HepG2 (cell line): ENCODE results near the gene CST1. TPM values are rescaled to one million over a fixed set of nuclear protein-coding genes. Genes with fewer than 3 reads are reported as not detected.

Experiments used
- ATAC-seq: fragments of 200-7000 bp; cut with Tn5 transposase; 3 replicates; pipeline ENCODE4 v1.9.1; 2020; ENCODE audit warnings: mild to moderate bottlenecking, moderate library complexity
- BruUV-seq: library from RNA; stranded (reverse); fragments of 400-500 nt; replicated peaks from 2 replicates; lab custom pipeline; 2021; lab: Mats Ljungman, UMichigan
- CTCF ChIA-PET: fragments of 300-600 bp; formaldehyde crosslinking; extraction: SDS; loops from one replicate; lab custom pipeline; 2021; ENCODE audit warnings: low total read pairs, inconsistent platforms, low intra/inter-chr PET ratio; lab: Yijun Ruan, JAX
- POLR2A ChIA-PET: fragments of 350-600 bp; sonication (Branson Sonifier 250); formaldehyde crosslinking; loops from one replicate; lab custom pipeline; 2020; ENCODE audit warnings: antibody characterized with exemption, inconsistent platforms; lab: Yijun Ruan, JAX
- DNase-seq: peaks from one replicate; pipeline ENCODE4 v3.0.0-alpha.2; 2015; ENCODE audit warnings: low spot score
- FAIRE-seq: peaks from 3 replicates; lab custom pipeline; 2011; peaks lifted over from hg19 to GRCh38; lab: Jason Lieb, UNC
- H2AFZ ChIP-seq: one replicate; pipeline ENCODE4 v1.6.1; 2011; ENCODE audit warnings: low read length, inconsistent platforms
- H3K27ac ChIP-seq: fragments of 300-600 bp; 3 replicates; pipeline ENCODE4 v1.8.0; 2011; ENCODE audit warnings: mixed run types, mild to moderate bottlenecking, mixed read lengths, low read length, inconsistent platforms; ENCODE audit not compliant: insufficient read depth; ENCODE audit errors: extremely low read length
- H3K27me3 ChIP-seq, 2 experiments: fragments of 200-600 bp in 1 of 2; 2 replicates in 1 of 2; 3 replicates in 1 of 2; pipeline versions ENCODE4 v1.6.0 to v1.8.0; 2011; ENCODE audit warnings: low read length in 2 of 2, mild to moderate bottlenecking in 2 of 2, moderate library complexity in 2 of 2, inconsistent platforms in 1 of 2; ENCODE audit not compliant: insufficient read depth in 2 of 2, control insufficient read depth in 1 of 2
- H3K36me3 ChIP-seq, 2 experiments: fragments of 200-600 bp in 1 of 2; replicated peaks in 1 of 2; 2 replicates in 1 of 2; 3 replicates in 1 of 2; pipeline versions ENCODE4 v1.5.1 to v1.8.0; 2011; ENCODE audit warnings: low read length in 2 of 2, inconsistent platforms in 1 of 2; ENCODE audit not compliant: insufficient read depth in 2 of 2, control insufficient read depth in 1 of 2
- H3K4me1 ChIP-seq: 2 replicates; pipeline ENCODE4 v1.5.1; 2012; ENCODE audit warnings: low read length, inconsistent platforms; ENCODE audit not compliant: insufficient read depth
- H3K4me2 ChIP-seq: 2 replicates; pipeline ENCODE4 v1.6.0; 2011; ENCODE audit warnings: low read depth, low read length, inconsistent platforms
- H3K4me3 ChIP-seq, 3 experiments: fragments of 200-600 bp in 1 of 3; sonication (generic), shearing (Covaris generic) in 1 of 3; replicated peaks in 1 of 3; 2 replicates each; pipeline ENCODE4 v1.5.1; 2011 to 2016; ENCODE audit warnings: low read length in 3 of 3, inconsistent platforms in 2 of 3, low read depth in 2 of 3, mild to moderate bottlenecking in 2 of 3, control low read depth in 1 of 3, mixed read lengths in 1 of 3; ENCODE audit not compliant: insufficient read depth in 1 of 3
- H3K79me2 ChIP-seq: one replicate; pipeline ENCODE4 v1.6.1; 2011; ENCODE audit warnings: low read length, inconsistent platforms; ENCODE audit not compliant: insufficient read depth
- H3K9ac ChIP-seq: 2 replicates; pipeline ENCODE4 v1.6.0; 2011; ENCODE audit warnings: mild to moderate bottlenecking, low read depth, low read length, inconsistent platforms; ENCODE audit not compliant: insufficient read depth
- H3K9me3 ChIP-seq: 2 replicates; pipeline ENCODE4 v1.5.1; 2012; ENCODE audit warnings: mild to moderate bottlenecking, low read length
- H4K20me1 ChIP-seq: 2 replicates; pipeline ENCODE4 v1.6.0; 2011; ENCODE audit warnings: inconsistent platforms, mild to moderate bottlenecking, low read length, moderate library complexity; ENCODE audit not compliant: insufficient read depth
- CCDC6 ChIP-seq: sonication (generic); formaldehyde crosslinking; IDR thresholded peaks from 2 replicates; pipeline ENCODE4 v1.8.1; 2022; ENCODE audit warnings: mild to moderate bottlenecking, missing genetic modification reagents, moderate library complexity
- CHD2 ChIP-seq: IDR thresholded peaks from 2 replicates; pipeline ENCODE4 v1.6.1; 2011; ENCODE audit warnings: low read depth, low read length, improper control_type of control experiment
- KLF6 ChIP-seq: IDR thresholded peaks from 2 replicates; pipeline ENCODE4 v1.8.0; 2016; ENCODE audit warnings: missing biosample characterization, missing genetic modification reagents
- MTF2 ChIP-seq: sonication (generic); formaldehyde crosslinking; IDR thresholded peaks from 2 replicates; pipeline ENCODE4 v1.5.0; 2020; ENCODE audit warnings: missing genetic modification reagents, borderline replicate concordance
- NRL ChIP-seq: sonication (generic); formaldehyde crosslinking; IDR thresholded peaks from 2 replicates; pipeline ENCODE4 v1.5.0; 2020; ENCODE audit warnings: missing genetic modification reagents, mild to moderate bottlenecking, moderate library complexity, borderline replicate concordance
- XRCC5 ChIP-seq: fragments of 200-400 bp; formaldehyde crosslinking; optimal IDR thresholded peaks from 2 replicates; pipeline ENCODE3; 2017; ENCODE audit warnings: mild to moderate bottlenecking, low read length
- ZNF282 ChIP-seq: fragments of 450-650 bp; IDR thresholded peaks from 2 replicates; pipeline ENCODE4 v1.6.1; 2018; ENCODE audit not compliant: partially characterized antibody
- ZNF414 ChIP-seq: sonication (generic); formaldehyde crosslinking; IDR thresholded peaks from 2 replicates; pipeline ENCODE4 v1.5.0; 2020; ENCODE audit warnings: missing genetic modification reagents
- ZNF468 ChIP-seq: sonication (generic); formaldehyde crosslinking; IDR thresholded peaks from 2 replicates; pipeline ENCODE4 v1.8.0; 2022; ENCODE audit warnings: mild to moderate bottlenecking, moderate library complexity, missing genetic modification reagents
- ZNF589 ChIP-seq: sonication (generic); formaldehyde crosslinking; conservative IDR thresholded peaks from 2 replicates; pipeline ENCODE4 v1.8.0; 2022; ENCODE audit warnings: mild to moderate bottlenecking, moderate library complexity, missing genetic modification reagents
- ZNF710 ChIP-seq: sonication (generic); formaldehyde crosslinking; IDR thresholded peaks from 2 replicates; pipeline ENCODE4 v1.5.0; 2020; ENCODE audit warnings: mild to moderate bottlenecking, missing genetic modification reagents, borderline replicate concordance
- WGBS: methylation state at CpG from one replicate; pipeline ENCODE4 v1.1.6; 2017; ENCODE audit warnings: low lambda C conversion rate; 5-methylcytosine and 5-hydroxymethylcytosine counted together
- in situ Hi-C: cut with HindIII; loops from 2 replicates; pipeline ENCODE4 v1.10.0; 2017; ENCODE audit warnings: low pct_unique_long_range_greater_than_20kb; ENCODE audit not compliant: extremely low pct_ligation_motif_present
- intact Hi-C: fragments of 100-400 bp; cut with micrococcal nuclease; formaldehyde crosslinking; loops from one replicate; pipeline ENCODE4 v1.10.0; 2022; ENCODE audit not compliant: unreplicated experiment
- polyA plus RNA-seq, 8 experiments: library from polyadenylated mRNA; depleted of rRNA in 3 of 8; stranded (reverse) in 7 of 8; unstranded in 1 of 8; fragments of >200 nt; fragmentation: Illumina TruSeq in 4 of 8; extraction: Trizol in 4 of 8; gene quantifications; 2 replicates each; pipeline versions ENCODE4 v1.2.1 to v1.2.3, GENCODE V29; 2011 to 2016; ENCODE audit warnings: low read depth in 4 of 8, missing spikeins in 1 of 8, mixed read lengths in 1 of 8; ENCODE audit not compliant: insufficient read depth in 1 of 8
- total RNA-seq, 5 experiments: library from RNA; depleted of rRNA; stranded (reverse); fragments of >200 nt; fragmentation: Illumina TruSeq; extraction: Trizol; gene quantifications; 2 replicates each; pipeline ENCODE4 v1.2.3, GENCODE V29; 2016; ENCODE audit warnings: low read depth in 1 of 5
- TF ChIP-seq, protein P1 (sequence below): sonication (generic); formaldehyde crosslinking; IDR thresholded peaks from 2 replicates; pipeline ENCODE4 v1.5.0; 2020; ENCODE audit warnings: mild to moderate bottlenecking, missing genetic modification reagents, moderate library complexity
- TF ChIP-seq, protein P2 (sequence below): sonication (generic); formaldehyde crosslinking; IDR thresholded peaks from one replicate; pipeline ENCODE4 v1.5.1; 2020; ENCODE audit warnings: mild to moderate bottlenecking, missing genetic modification reagents; ENCODE audit errors: not compliant biosample characterization

The CST1 gene
- total and polyA plus RNA-seq, 2 of the 13 experiments (the other 11 are each of a cell fraction or from before 2014, with no cell fraction given): 0.09 TPM; not detected in 1

GRCh38 chr20:23753194-23753548 is 2.4 kb upstream of the CST1 start:
- CTCF ChIA-PET: no interaction called here
- H3K36me3 ChIP-seq: no peaks in the 10 kb centered on the region
- no peak overlapping the region for H3K27ac ChIP-seq
- H3K4me1 ChIP-seq: peaks cover 9% of the 10 kb centered on the region; the same call in 1 of the 2 replicates
- POLR2A ChIA-PET: no interaction called here
- H3K27me3 ChIP-seq: peaks cover 0 to 9% of the 10 kb centered on the region in 2 experiments; a peak in 2 of 5 replicates
- no peak for ATAC-seq
- no peaks in the 10 kb centered on the region for H4K20me1 ChIP-seq
- in situ Hi-C loops (no loop called here), intact Hi-C loops (no loop called here)
- no peak overlapping the region for H2AFZ ChIP-seq
- BruUV-seq: no TSS peak
- no peak for FAIRE-seq
- no peak overlapping the region for H3K4me2 ChIP-seq
- no peak for DNase-seq
- no peaks in the 10 kb centered on the region for H3K9me3 ChIP-seq
- H3K4me3 ChIP-seq: no peak overlapping the region
- no peak overlapping the region for H3K9ac ChIP-seq
- WGBS: 11% methylated on average over 3 of the region's 3 CpGs
- H3K79me2 ChIP-seq: no peaks in the 10 kb centered on the region
- TF ChIP-seq NRL (no peak), CCDC6 (CRISPR knock-in tag) (no peak), XRCC5 (no peak), ZNF468 (CRISPR knock-in tag) (no peak), CHD2 (no peak), ZNF589 (CRISPR knock-in tag) (no peak), ZNF414 (CRISPR knock-in tag) (no peak), ZNF282 (no peak), MTF2 (CRISPR knock-in tag) (no peak), KLF6 (CRISPR knock-in tag) (no peak), ZNF710 (CRISPR knock-in tag) (no peak)
- TF ChIP-seq, protein P1, sequence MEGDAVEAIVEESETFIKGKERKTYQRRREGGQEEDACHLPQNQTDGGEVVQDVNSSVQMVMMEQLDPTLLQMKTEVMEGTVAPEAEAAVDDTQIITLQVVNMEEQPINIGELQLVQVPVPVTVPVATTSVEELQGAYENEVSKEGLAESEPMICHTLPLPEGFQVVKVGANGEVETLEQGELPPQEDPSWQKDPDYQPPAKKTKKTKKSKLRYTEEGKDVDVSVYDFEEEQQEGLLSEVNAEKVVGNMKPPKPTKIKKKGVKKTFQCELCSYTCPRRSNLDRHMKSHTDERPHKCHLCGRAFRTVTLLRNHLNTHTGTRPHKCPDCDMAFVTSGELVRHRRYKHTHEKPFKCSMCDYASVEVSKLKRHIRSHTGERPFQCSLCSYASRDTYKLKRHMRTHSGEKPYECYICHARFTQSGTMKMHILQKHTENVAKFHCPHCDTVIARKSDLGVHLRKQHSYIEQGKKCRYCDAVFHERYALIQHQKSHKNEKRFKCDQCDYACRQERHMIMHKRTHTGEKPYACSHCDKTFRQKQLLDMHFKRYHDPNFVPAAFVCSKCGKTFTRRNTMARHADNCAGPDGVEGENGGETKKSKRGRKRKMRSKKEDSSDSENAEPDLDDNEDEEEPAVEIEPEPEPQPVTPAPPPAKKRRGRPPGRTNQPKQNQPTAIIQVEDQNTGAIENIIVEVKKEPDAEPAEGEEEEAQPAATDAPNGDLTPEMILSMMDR (CRISPR knock-in tag): no peak
- TF ChIP-seq, protein P2, sequence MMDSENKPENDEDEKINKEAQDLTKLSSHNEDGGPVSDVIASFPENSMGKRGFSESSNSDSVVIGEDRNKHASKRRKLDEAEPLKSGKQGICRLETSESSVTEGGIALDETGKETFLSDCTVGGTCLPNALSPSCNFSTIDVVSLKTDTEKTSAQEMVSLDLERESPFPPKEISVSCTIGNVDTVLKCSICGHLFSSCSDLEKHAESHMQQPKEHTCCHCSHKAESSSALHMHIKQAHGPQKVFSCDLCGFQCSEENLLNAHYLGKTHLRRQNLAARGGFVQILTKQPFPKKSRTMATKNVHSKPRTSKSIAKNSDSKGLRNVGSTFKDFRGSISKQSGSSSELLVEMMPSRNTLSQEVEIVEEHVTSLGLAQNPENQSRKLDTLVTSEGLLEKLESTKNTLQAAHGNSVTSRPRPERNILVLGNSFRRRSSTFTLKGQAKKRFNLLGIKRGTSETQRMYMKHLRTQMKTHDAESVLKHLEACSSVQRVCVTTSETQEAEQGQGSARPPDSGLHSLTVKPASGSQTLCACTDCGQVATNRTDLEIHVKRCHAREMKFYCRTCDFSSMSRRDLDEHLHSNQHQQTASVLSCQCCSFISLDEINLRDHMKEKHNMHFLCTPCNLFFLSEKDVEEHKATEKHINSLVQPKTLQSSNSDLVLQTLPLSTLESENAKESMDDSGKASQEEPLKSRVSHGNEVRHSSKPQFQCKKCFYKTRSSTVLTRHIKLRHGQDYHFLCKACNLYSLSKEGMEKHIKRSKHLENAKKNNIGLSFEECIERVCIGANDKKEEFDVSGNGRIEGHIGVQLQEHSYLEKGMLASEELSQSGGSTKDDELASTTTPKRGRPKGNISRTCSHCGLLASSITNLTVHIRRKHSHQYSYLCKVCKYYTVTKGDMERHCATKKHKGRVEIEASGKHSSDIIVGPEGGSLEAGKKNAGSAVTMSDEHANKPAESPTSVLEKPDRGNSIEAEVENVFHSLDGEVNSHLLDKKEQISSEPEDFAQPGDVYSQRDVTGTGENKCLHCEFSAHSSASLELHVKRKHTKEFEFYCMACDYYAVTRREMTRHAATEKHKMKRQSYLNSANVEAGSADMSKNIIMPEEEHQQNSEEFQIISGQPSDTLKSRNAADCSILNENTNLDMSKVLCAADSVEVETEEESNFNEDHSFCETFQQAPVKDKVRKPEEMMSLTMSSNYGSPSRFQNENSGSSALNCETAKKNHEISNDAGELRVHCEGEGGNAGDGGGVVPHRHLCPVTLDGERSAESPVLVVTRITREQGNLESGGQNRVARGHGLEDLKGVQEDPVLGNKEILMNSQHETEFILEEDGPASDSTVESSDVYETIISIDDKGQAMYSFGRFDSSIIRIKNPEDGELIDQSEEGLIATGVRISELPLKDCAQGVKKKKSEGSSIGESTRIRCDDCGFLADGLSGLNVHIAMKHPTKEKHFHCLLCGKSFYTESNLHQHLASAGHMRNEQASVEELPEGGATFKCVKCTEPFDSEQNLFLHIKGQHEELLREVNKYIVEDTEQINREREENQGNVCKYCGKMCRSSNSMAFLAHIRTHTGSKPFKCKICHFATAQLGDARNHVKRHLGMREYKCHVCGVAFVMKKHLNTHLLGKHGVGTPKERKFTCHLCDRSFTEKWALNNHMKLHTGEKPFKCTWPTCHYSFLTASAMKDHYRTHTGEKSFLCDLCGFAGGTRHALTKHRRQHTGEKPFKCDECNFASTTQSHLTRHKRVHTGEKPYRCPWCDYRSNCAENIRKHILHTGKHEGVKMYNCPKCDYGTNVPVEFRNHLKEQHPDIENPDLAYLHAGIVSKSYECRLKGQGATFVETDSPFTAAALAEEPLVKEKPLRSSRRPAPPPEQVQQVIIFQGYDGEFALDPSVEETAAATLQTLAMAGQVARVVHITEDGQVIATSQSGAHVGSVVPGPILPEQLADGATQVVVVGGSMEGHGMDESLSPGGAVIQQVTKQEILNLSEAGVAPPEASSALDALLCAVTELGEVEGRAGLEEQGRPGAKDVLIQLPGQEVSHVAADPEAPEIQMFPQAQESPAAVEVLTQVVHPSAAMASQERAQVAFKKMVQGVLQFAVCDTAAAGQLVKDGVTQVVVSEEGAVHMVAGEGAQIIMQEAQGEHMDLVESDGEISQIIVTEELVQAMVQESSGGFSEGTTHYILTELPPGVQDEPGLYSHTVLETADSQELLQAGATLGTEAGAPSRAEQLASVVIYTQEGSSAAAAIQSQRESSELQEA (CRISPR knock-in tag): no peak
